GM18517 (cell line): ENCODE results near the gene CNBP.
"Not testable (repeated sequence)": the region's sequence is repeated elsewhere in the genome, so short reads cannot be mapped to it uniquely, and the experiment has no call there.

Experiments used
- ATAC-seq: cut with Tn5 transposase; IDR thresholded peaks from one replicate; pipeline ENCODE4 v1.9.1; 2021; ENCODE audit warnings: mild to moderate bottlenecking, moderate library complexity; ENCODE audit not compliant: unreplicated experiment

CNBP gene

GRCh38 chr3:129185783-129186182 is 2.1 kb upstream of the CNBP start:
- ATAC-seq: no peak

GRCh38 chr3:129184784-129185542 is 1.3 kb upstream of the CNBP start:
- not testable (repeated sequence) for ATAC-seq

- peak; percentile 10 for ATAC-seq
Measured at GRCh38 chr3:129184396-129184657, 631 bp upstream of the CNBP start.

- no peak for ATAC-seq
Measured at GRCh38 chr3:129182390-129183185, 1.1 kb downstream of the CNBP start.

- ATAC-seq: no peak
Measured at GRCh38 chr3:129181819-129182218, 1.9 kb downstream of the CNBP start.

- no peak for ATAC-seq
Measured at GRCh38 chr3:129180461-129180860, 3.2 kb downstream of the CNBP start.

- ATAC-seq: no peak
Measured at GRCh38 chr3:129176051-129176450, 7.6 kb downstream of the CNBP start.

GRCh38 chr3:129173725-129174124 is 10.0 kb downstream of the CNBP start:
- ATAC-seq: no peak

- no peak for ATAC-seq
Measured at GRCh38 chr3:129173206-129173605, 10.5 kb downstream of the CNBP start.

- ATAC-seq: no peak
Measured at GRCh38 chr3:129166579-129167332, 16.9 kb downstream of the CNBP start.

GRCh38 chr3:129165594-129165993 is 18.1 kb downstream of the CNBP start:
- not testable (repeated sequence) for ATAC-seq

- no peak for ATAC-seq
Measured at GRCh38 chr3:129164500-129164899, 19.2 kb downstream of the CNBP start.

GRCh38 chr3:129162729-129163579 is 20.7 kb downstream of the CNBP start:
- ATAC-seq: no peak

- no peak for ATAC-seq
Measured at GRCh38 chr3:129161860-129162271, 21.8 kb downstream of the CNBP start.

GRCh38 chr3:129160891-129161859 is 22.5 kb downstream of the CNBP start, which contains the start of gene ISY1:
TSS of gene ISY1 (minus strand) at chr3:129161063. CDS start at chr3:129160975, 88 bp downstream.
- peak; percentile 77 for ATAC-seq

- ATAC-seq: no peak
Measured at GRCh38 chr3:129144786-129145185, 38.9 kb downstream of the CNBP start.

- ATAC-seq: not testable (repeated sequence)
Measured at GRCh38 chr3:129141011-129141410, 42.7 kb downstream of the CNBP start.

- no peak for ATAC-seq
Measured at GRCh38 chr3:129139911-129140310, 43.8 kb downstream of the CNBP start.

- not testable (repeated sequence) for ATAC-seq
Measured at GRCh38 chr3:129136275-129136674, 47.4 kb downstream of the CNBP start.
